Measurements from ENCODE around the gene CNDP2. TPM values are rescaled to one million over a fixed set of nuclear protein-coding genes. Genes with fewer than 3 reads are reported as not detected.

The CNDP2 gene
- total and polyA plus RNA-seq, 2 of the 13 experiments (the other 11 are each of a cell fraction or from before 2014, with no cell fraction given): 64.7 to 80.8 TPM

DNA sequence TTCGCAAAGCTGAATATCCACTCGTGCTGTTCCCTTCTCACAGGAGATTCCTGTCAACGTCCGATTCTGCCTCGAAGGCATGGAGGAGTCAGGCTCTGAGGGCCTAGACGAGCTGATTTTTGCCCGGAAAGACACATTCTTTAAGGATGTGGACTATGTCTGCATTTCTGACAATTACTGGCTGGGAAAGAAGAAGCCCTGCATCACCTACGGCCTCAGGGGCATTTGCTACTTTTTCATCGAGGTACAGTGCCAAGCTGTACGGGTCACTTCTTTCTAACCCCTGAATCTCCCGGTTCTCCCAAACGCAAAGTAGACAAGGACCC lies 14.6 kb downstream of the CNDP2 start:
- FAIRE-seq: no peak
- Histone ChIP-seq H3K27ac (ENCODE audit: extremely low read length, insufficient read depth, low read length) (no peak overlapping the region), H4K20me1 (ENCODE audit: insufficient read depth, low read length) (no peaks in the 10 kb centered on the region), H2AFZ (ENCODE audit: low read length) (no peak overlapping the region), H3K4me2 (ENCODE audit: low read depth, low read length) (no peak overlapping the region), H3K4me1 (ENCODE audit: insufficient read depth, low read length) (peaks cover 10% of the 10 kb centered on the region), H3K79me2 (ENCODE audit: insufficient read depth, low read length) (no peaks in the 10 kb centered on the region), H3K27me3 (ENCODE audit: control insufficient read depth in 1 of 2, insufficient read depth in 2 of 2, low read length in 2 of 2) (no peaks in the 10 kb centered on the region), H3K9me3 (ENCODE audit: low read length) (no peaks in the 10 kb centered on the region), H3K4me3 (replicated peaks in 1 of 3; ENCODE audit: insufficient read depth in 1 of 3, low read depth in 2 of 3, low read length in 3 of 3) (no peak overlapping the region), H3K9ac (ENCODE audit: insufficient read depth, low read depth, low read length) (no peak overlapping the region), H3K36me3 (replicated peaks in 1 of 2; ENCODE audit: control insufficient read depth in 1 of 2, insufficient read depth in 2 of 2, low read length in 2 of 2) (peaks cover 33 to 90% of the 10 kb centered on the region in 2 experiments)
- POLR2A ChIA-PET: interaction anchor here (1.0 kb wide), 1 partner anchor 31 kb away, joined by 3 read pairs; no protein-coding TSS in a partner anchor
- intact Hi-C loops (cut with micrococcal nuclease; ENCODE audit: unreplicated experiment): no loop called here
- WGBS (ENCODE audit: low lambda C conversion rate): 97% methylated on average over 11 of the region's 12 CpGs
- CTCF ChIA-PET (ENCODE audit: low intra/inter-chr PET ratio, low total read pairs): no interaction called here
- in situ Hi-C loops (cut with HindIII; ENCODE audit: extremely low pct_ligation_motif_present, low pct_unique_long_range_greater_than_20kb): no loop called here
- no peak for TF ChIP-seq ZNF720 (CRISPR knock-in tag; IDR thresholded peaks at IDR 0.05)
- no peak for TF ChIP-seq RFX3 (CRISPR knock-in tag; IDR thresholded peaks at IDR 0.05)
- TF ChIP-seq ELF1 (CRISPR knock-in tag; IDR thresholded peaks at IDR 0.05): no peak
- no peak for TF ChIP-seq ZSCAN25 (CRISPR knock-in tag; IDR thresholded peaks at IDR 0.05)
- TF ChIP-seq ZNF160 (CRISPR knock-in tag; IDR thresholded peaks at IDR 0.05): no peak
- TF ChIP-seq, protein P1, sequence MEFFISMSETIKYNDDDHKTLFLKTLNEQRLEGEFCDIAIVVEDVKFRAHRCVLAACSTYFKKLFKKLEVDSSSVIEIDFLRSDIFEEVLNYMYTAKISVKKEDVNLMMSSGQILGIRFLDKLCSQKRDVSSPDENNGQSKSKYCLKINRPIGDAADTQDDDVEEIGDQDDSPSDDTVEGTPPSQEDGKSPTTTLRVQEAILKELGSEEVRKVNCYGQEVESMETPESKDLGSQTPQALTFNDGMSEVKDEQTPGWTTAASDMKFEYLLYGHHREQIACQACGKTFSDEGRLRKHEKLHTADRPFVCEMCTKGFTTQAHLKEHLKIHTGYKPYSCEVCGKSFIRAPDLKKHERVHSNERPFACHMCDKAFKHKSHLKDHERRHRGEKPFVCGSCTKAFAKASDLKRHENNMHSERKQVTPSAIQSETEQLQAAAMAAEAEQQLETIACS (CRISPR knock-in tag; IDR thresholded peaks at IDR 0.05): no peak
- TF ChIP-seq, protein P2, sequence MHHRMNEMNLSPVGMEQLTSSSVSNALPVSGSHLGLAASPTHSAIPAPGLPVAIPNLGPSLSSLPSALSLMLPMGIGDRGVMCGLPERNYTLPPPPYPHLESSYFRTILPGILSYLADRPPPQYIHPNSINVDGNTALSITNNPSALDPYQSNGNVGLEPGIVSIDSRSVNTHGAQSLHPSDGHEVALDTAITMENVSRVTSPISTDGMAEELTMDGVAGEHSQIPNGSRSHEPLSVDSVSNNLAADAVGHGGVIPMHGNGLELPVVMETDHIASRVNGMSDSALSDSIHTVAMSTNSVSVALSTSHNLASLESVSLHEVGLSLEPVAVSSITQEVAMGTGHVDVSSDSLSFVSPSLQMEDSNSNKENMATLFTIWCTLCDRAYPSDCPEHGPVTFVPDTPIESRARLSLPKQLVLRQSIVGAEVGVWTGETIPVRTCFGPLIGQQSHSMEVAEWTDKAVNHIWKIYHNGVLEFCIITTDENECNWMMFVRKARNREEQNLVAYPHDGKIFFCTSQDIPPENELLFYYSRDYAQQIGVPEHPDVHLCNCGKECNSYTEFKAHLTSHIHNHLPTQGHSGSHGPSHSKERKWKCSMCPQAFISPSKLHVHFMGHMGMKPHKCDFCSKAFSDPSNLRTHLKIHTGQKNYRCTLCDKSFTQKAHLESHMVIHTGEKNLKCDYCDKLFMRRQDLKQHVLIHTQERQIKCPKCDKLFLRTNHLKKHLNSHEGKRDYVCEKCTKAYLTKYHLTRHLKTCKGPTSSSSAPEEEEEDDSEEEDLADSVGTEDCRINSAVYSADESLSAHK (CRISPR knock-in tag; IDR thresholded peaks at IDR 0.05; ENCODE audit: borderline replicate concordance): no peak
- TF ChIP-seq NR3C1 (CRISPR knock-in tag; IDR thresholded peaks at IDR 0.05): no peak
- no peak for TF ChIP-seq WIZ (CRISPR knock-in tag; IDR thresholded peaks at IDR 0.05)
- no peak for TF ChIP-seq SMAD9 (CRISPR knock-in tag; IDR thresholded peaks at IDR 0.05)
- TF ChIP-seq ZC3H13 (CRISPR knock-in tag; IDR thresholded peaks at IDR 0.05): no peak
- TF ChIP-seq, protein P3, sequence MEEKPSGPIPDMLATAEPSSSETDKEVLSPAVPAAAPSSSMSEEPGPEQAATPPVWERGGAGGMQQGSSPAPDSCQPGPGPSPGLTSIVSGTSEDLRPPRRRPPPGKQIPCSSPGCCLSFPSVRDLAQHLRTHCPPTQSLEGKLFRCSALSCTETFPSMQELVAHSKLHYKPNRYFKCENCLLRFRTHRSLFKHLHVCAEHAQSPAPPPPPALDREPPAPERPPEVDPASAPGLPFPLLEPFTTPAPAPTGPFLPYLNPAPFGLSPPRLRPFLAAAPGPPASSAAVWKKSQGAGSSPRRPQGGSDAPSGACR (CRISPR knock-in tag; IDR thresholded peaks at IDR 0.05): no peak
- no peak for DNase-seq (ENCODE audit: low spot score)
- BruUV-seq (replicated peaks): no TSS peak
- ATAC-seq: no peak

Data from HepG2 (cell line).